ENCODE results near the gene SHISA9.
"Not testable (repeated sequence)": the region's sequence is repeated elsewhere in the genome, so short reads cannot be mapped to it uniquely, and the experiment has no call there.

Gene SHISA9

GRCh38 chr16:12901597-12902461, at the start of gene SHISA9:
SHISA9 (plus strand) TSS chr16:12901598.
- in situ Hi-C loops (cut with MboI; ENCODE audit: low sequenced_read_pairs): no loop called here

GRCh38 chr16:12853972-12854371, 47.4 kb upstream of the SHISA9 start:
- in situ Hi-C loops (cut with MboI; ENCODE audit: low sequenced_read_pairs): no loop called here

- in situ Hi-C loops (cut with MboI; ENCODE audit: low sequenced_read_pairs): not testable (repeated sequence)
Observed at GRCh38 chr16:12857435-12857834, 44.0 kb upstream of the SHISA9 start.

- in situ Hi-C loops (cut with MboI; ENCODE audit: low sequenced_read_pairs): no loop called here
Observed at GRCh38 chr16:12862327-12862726, 39.1 kb upstream of the SHISA9 start.

GRCh38 chr16:12862941-12863340, 38.5 kb upstream of the SHISA9 start:
- in situ Hi-C loops (cut with MboI; ENCODE audit: low sequenced_read_pairs): no loop called here

GRCh38 chr16:12866981-12867551, 34.3 kb upstream of the SHISA9 start:
- in situ Hi-C loops (cut with MboI; ENCODE audit: low sequenced_read_pairs): no loop called here

- in situ Hi-C loops (cut with MboI; ENCODE audit: low sequenced_read_pairs): no loop called here
Observed at GRCh38 chr16:12868169-12868568, 33.2 kb upstream of the SHISA9 start.

- in situ Hi-C loops (cut with MboI; ENCODE audit: low sequenced_read_pairs): no loop called here
Observed at GRCh38 chr16:12868788-12869187, 32.6 kb upstream of the SHISA9 start.

GRCh38 chr16:12869698-12870427, 31.5 kb upstream of the SHISA9 start:
- in situ Hi-C loops (cut with MboI; ENCODE audit: low sequenced_read_pairs): no loop called here

GRCh38 chr16:12871784-12872183, 29.6 kb upstream of the SHISA9 start:
- in situ Hi-C loops (cut with MboI; ENCODE audit: low sequenced_read_pairs): no loop called here

- in situ Hi-C loops (cut with MboI; ENCODE audit: low sequenced_read_pairs): no loop called here
Observed at GRCh38 chr16:12874186-12874585, 27.2 kb upstream of the SHISA9 start.

GRCh38 chr16:12876778-12877177, 24.6 kb upstream of the SHISA9 start:
- in situ Hi-C loops (cut with MboI; ENCODE audit: low sequenced_read_pairs): no loop called here

- in situ Hi-C loops (cut with MboI; ENCODE audit: low sequenced_read_pairs): no loop called here
Observed at GRCh38 chr16:12878973-12879372, 22.4 kb upstream of the SHISA9 start.

GRCh38 chr16:12879812-12880211, 21.6 kb upstream of the SHISA9 start:
- in situ Hi-C loops (cut with MboI; ENCODE audit: low sequenced_read_pairs): no loop called here

GRCh38 chr16:12881182-12881581, 20.2 kb upstream of the SHISA9 start:
- in situ Hi-C loops (cut with MboI; ENCODE audit: low sequenced_read_pairs): no loop called here

GRCh38 chr16:12881740-12882139, 19.7 kb upstream of the SHISA9 start:
- in situ Hi-C loops (cut with MboI; ENCODE audit: low sequenced_read_pairs): no loop called here

GRCh38 chr16:12885742-12886141, 15.7 kb upstream of the SHISA9 start:
- in situ Hi-C loops (cut with MboI; ENCODE audit: low sequenced_read_pairs): no loop called here

- in situ Hi-C loops (cut with MboI; ENCODE audit: low sequenced_read_pairs): no loop called here
Observed at GRCh38 chr16:12891836-12892235, 9.6 kb upstream of the SHISA9 start.

GRCh38 chr16:12893050-12893750, 8.2 kb upstream of the SHISA9 start:
- in situ Hi-C loops (cut with MboI; ENCODE audit: low sequenced_read_pairs): no loop called here

- in situ Hi-C loops (cut with MboI; ENCODE audit: low sequenced_read_pairs): no loop called here
Observed at GRCh38 chr16:12896562-12896961, 4.8 kb upstream of the SHISA9 start.

GRCh38 chr16:12898551-12898950, 2.8 kb upstream of the SHISA9 start:
- in situ Hi-C loops (cut with MboI; ENCODE audit: low sequenced_read_pairs): no loop called here
